ENCODE measurements around the gene MAML2.

Gene MAML2

GRCh38 chr11:95996621-95997235, 346.3 kb downstream of the MAML2 start:
- Histone ChIP-seq H3K36me3 (ENCODE audit: control insufficient read depth in 4 of 4, insufficient read depth in 4 of 4, low read length in 3 of 4) (no peaks in the 10 kb centered on the region), H3K4me1 (ENCODE audit: control extremely low read depth in 1 of 4, control insufficient read depth in 4 of 4, insufficient read depth in 4 of 4, low read length in 3 of 4) (no peaks in the 10 kb centered on the region), H3K9me3 (ENCODE audit: control extremely low read depth in 1 of 5, control insufficient read depth in 4 of 5, insufficient read depth in 2 of 5, low read depth in 1 of 5, low read length in 4 of 5) (no peaks in the 10 kb centered on the region), H3K27me3 (replicated peaks in 2 of 5; ENCODE audit: control insufficient read depth in 4 of 5, insufficient read depth in 5 of 5, low read length in 4 of 5) (no peaks in the 10 kb centered on the region), H3K27ac (ENCODE audit: insufficient read depth in 1 of 2, low read depth in 1 of 2, low read length in 2 of 2, poor library complexity in 1 of 2, severe bottlenecking in 2 of 2) (no peak overlapping the region), H3K4me3 (ENCODE audit: control insufficient read depth in 1 of 7, extremely low read depth in 1 of 7, insufficient read depth in 4 of 7, low read depth in 2 of 7, low read length in 6 of 7) (no peak overlapping the region)
- DNase-seq, result no peak
- WGBS (ENCODE audit: insufficient coverage), result 100% methylated on average over 1 of the region's 4 CpGs
- POLR2A ChIA-PET, result no interaction called here
- CTCF ChIA-PET, result no interaction called here

- Histone ChIP-seq H3K27me3 (replicated peaks in 2 of 5; ENCODE audit: control insufficient read depth in 4 of 5, insufficient read depth in 5 of 5, low read length in 4 of 5) (no peaks in the 10 kb centered on the region), H3K27ac (ENCODE audit: insufficient read depth in 1 of 2, low read depth in 1 of 2, low read length in 2 of 2, poor library complexity in 1 of 2, severe bottlenecking in 2 of 2) (no peak overlapping the region), H3K4me3 (ENCODE audit: control insufficient read depth in 1 of 7, extremely low read depth in 1 of 7, insufficient read depth in 4 of 7, low read depth in 2 of 7, low read length in 6 of 7) (no peak overlapping the region), H3K9me3 (ENCODE audit: control extremely low read depth in 1 of 5, control insufficient read depth in 4 of 5, insufficient read depth in 2 of 5, low read depth in 1 of 5, low read length in 4 of 5) (no peaks in the 10 kb centered on the region), H3K4me1 (ENCODE audit: control extremely low read depth in 1 of 4, control insufficient read depth in 4 of 4, insufficient read depth in 4 of 4, low read length in 3 of 4) (no peaks in the 10 kb centered on the region), H3K36me3 (ENCODE audit: control insufficient read depth in 4 of 4, insufficient read depth in 4 of 4, low read length in 3 of 4) (peaks cover 0 to 4% (median 0%) of the 10 kb centered on the region in 4 experiments)
- WGBS (ENCODE audit: insufficient coverage), result 87% methylated on average over 4 of the region's 4 CpGs
- POLR2A ChIA-PET, result no interaction called here
- no peak for DNase-seq
- CTCF ChIA-PET, result no interaction called here
Measured at GRCh38 chr11:95994329-95994728, 348.7 kb downstream of the MAML2 start.

GRCh38 chr11:95993438-95994298, 349.3 kb downstream of the MAML2 start:
- Histone ChIP-seq H3K4me3 (ENCODE audit: control insufficient read depth in 1 of 7, extremely low read depth in 1 of 7, insufficient read depth in 4 of 7, low read depth in 2 of 7, low read length in 6 of 7) (no peak overlapping the region), H3K27ac (ENCODE audit: insufficient read depth in 1 of 2, low read depth in 1 of 2, low read length in 2 of 2, poor library complexity in 1 of 2, severe bottlenecking in 2 of 2) (no peak overlapping the region), H3K9me3 (ENCODE audit: control extremely low read depth in 1 of 5, control insufficient read depth in 4 of 5, insufficient read depth in 2 of 5, low read depth in 1 of 5, low read length in 4 of 5) (no peaks in the 10 kb centered on the region), H3K36me3 (ENCODE audit: control insufficient read depth in 4 of 4, insufficient read depth in 4 of 4, low read length in 3 of 4) (peaks cover 0 to 4% (median 0%) of the 10 kb centered on the region in 4 experiments), H3K27me3 (replicated peaks in 2 of 5; ENCODE audit: control insufficient read depth in 4 of 5, insufficient read depth in 5 of 5, low read length in 4 of 5) (no peaks in the 10 kb centered on the region), H3K4me1 (ENCODE audit: control extremely low read depth in 1 of 4, control insufficient read depth in 4 of 4, insufficient read depth in 4 of 4, low read length in 3 of 4) (no peaks in the 10 kb centered on the region)
- no peak for DNase-seq
- ChIA-PET POLR2A (no interaction called here), CTCF (no interaction called here)
- WGBS (ENCODE audit: insufficient coverage), result 95% methylated on average over 6 of the region's 10 CpGs

- no peak for DNase-seq
- ChIA-PET POLR2A (no interaction called here), CTCF (no interaction called here)
- Histone ChIP-seq H3K36me3 (ENCODE audit: control insufficient read depth in 4 of 4, insufficient read depth in 4 of 4, low read length in 3 of 4) (peaks cover 0 to 4% (median 0%) of the 10 kb centered on the region in 4 experiments), H3K9me3 (ENCODE audit: control extremely low read depth in 1 of 5, control insufficient read depth in 4 of 5, insufficient read depth in 2 of 5, low read depth in 1 of 5, low read length in 4 of 5) (no peaks in the 10 kb centered on the region), H3K4me1 (ENCODE audit: control extremely low read depth in 1 of 4, control insufficient read depth in 4 of 4, insufficient read depth in 4 of 4, low read length in 3 of 4) (no peaks in the 10 kb centered on the region), H3K27ac (ENCODE audit: insufficient read depth in 1 of 2, low read depth in 1 of 2, low read length in 2 of 2, poor library complexity in 1 of 2, severe bottlenecking in 2 of 2) (no peak overlapping the region), H3K4me3 (ENCODE audit: control insufficient read depth in 1 of 7, extremely low read depth in 1 of 7, insufficient read depth in 4 of 7, low read depth in 2 of 7, low read length in 6 of 7) (no peak overlapping the region), H3K27me3 (replicated peaks in 2 of 5; ENCODE audit: control insufficient read depth in 4 of 5, insufficient read depth in 5 of 5, low read length in 4 of 5) (no peaks in the 10 kb centered on the region)
- WGBS (ENCODE audit: insufficient coverage), result no CpG with 5 or more reads among the region's 1 CpG
Measured at GRCh38 chr11:95991545-95991944, 351.4 kb downstream of the MAML2 start.

- H3K27ac ChIP-seq (ENCODE audit: insufficient read depth in 1 of 2, low read depth in 1 of 2, low read length in 2 of 2, poor library complexity in 1 of 2, severe bottlenecking in 2 of 2), result no peak overlapping the region
Measured at GRCh38 chr11:95991101-95991500, 351.9 kb downstream of the MAML2 start.

GRCh38 chr11:95989780-95990179, 353.2 kb downstream of the MAML2 start:
- CTCF ChIA-PET, result no interaction called here
- no CpG with 5 or more reads among the region's 1 CpG for WGBS (ENCODE audit: insufficient coverage)
- H3K4me1 ChIP-seq (ENCODE audit: control extremely low read depth in 1 of 4, control insufficient read depth in 4 of 4, insufficient read depth in 4 of 4, low read length in 3 of 4), result peaks cover 0 to 7% (median 0%) of the 10 kb centered on the region in 4 experiments

More at GRCh38 chr11:95991101-95991500, 351.9 kb downstream of the MAML2 start:
- H3K9me3 ChIP-seq (ENCODE audit: control extremely low read depth in 1 of 5, control insufficient read depth in 4 of 5, insufficient read depth in 2 of 5, low read depth in 1 of 5, low read length in 4 of 5), result no peaks in the 10 kb centered on the region
- DNase-seq, result no peak
- WGBS (ENCODE audit: insufficient coverage), result no CpG with 5 or more reads among the region's 1 CpG
- POLR2A ChIA-PET, result no interaction called here
- H3K4me1 ChIP-seq (ENCODE audit: control extremely low read depth in 1 of 4, control insufficient read depth in 4 of 4, insufficient read depth in 4 of 4, low read length in 3 of 4), result no peaks in the 10 kb centered on the region
- CTCF ChIA-PET, result no interaction called here
- H3K36me3 ChIP-seq (ENCODE audit: control insufficient read depth in 4 of 4, insufficient read depth in 4 of 4, low read length in 3 of 4), result peaks cover 0 to 4% (median 0%) of the 10 kb centered on the region in 4 experiments
- H3K27me3 ChIP-seq (replicated peaks in 2 of 5; ENCODE audit: control insufficient read depth in 4 of 5, insufficient read depth in 5 of 5, low read length in 4 of 5), result no peaks in the 10 kb centered on the region
- H3K4me3 ChIP-seq (ENCODE audit: control insufficient read depth in 1 of 7, extremely low read depth in 1 of 7, insufficient read depth in 4 of 7, low read depth in 2 of 7, low read length in 6 of 7), result no peak overlapping the region

GRCh38 chr11:95989076-95989605, 353.9 kb downstream of the MAML2 start:
- H3K4me3 ChIP-seq (ENCODE audit: control insufficient read depth in 1 of 7, extremely low read depth in 1 of 7, insufficient read depth in 4 of 7, low read depth in 2 of 7, low read length in 6 of 7), result no peak overlapping the region
- H3K9me3 ChIP-seq (ENCODE audit: control extremely low read depth in 1 of 5, control insufficient read depth in 4 of 5, insufficient read depth in 2 of 5, low read depth in 1 of 5, low read length in 4 of 5), result no peaks in the 10 kb centered on the region
- H3K4me1 ChIP-seq (ENCODE audit: control extremely low read depth in 1 of 4, control insufficient read depth in 4 of 4, insufficient read depth in 4 of 4, low read length in 3 of 4), result peaks cover 0 to 7% (median 0%) of the 10 kb centered on the region in 4 experiments
- no peak for DNase-seq
- ChIA-PET CTCF (no interaction called here), POLR2A (no interaction called here)
- H3K27me3 ChIP-seq (replicated peaks in 2 of 5; ENCODE audit: control insufficient read depth in 4 of 5, insufficient read depth in 5 of 5, low read length in 4 of 5), result no peaks in the 10 kb centered on the region
- 89% methylated on average over 1 of the region's 2 CpGs for WGBS (ENCODE audit: insufficient coverage)
- H3K36me3 ChIP-seq (ENCODE audit: control insufficient read depth in 4 of 4, insufficient read depth in 4 of 4, low read length in 3 of 4), result peaks cover 0 to 5% (median 1%) of the 10 kb centered on the region in 4 experiments
- H3K27ac ChIP-seq (ENCODE audit: insufficient read depth in 1 of 2, low read depth in 1 of 2, low read length in 2 of 2, poor library complexity in 1 of 2, severe bottlenecking in 2 of 2), result no peak overlapping the region

More at GRCh38 chr11:95989780-95990179, 353.2 kb downstream of the MAML2 start:
- Histone ChIP-seq H3K27me3 (replicated peaks in 2 of 5; ENCODE audit: control insufficient read depth in 4 of 5, insufficient read depth in 5 of 5, low read length in 4 of 5) (no peaks in the 10 kb centered on the region), H3K9me3 (ENCODE audit: control extremely low read depth in 1 of 5, control insufficient read depth in 4 of 5, insufficient read depth in 2 of 5, low read depth in 1 of 5, low read length in 4 of 5) (no peaks in the 10 kb centered on the region), H3K27ac (ENCODE audit: insufficient read depth in 1 of 2, low read depth in 1 of 2, low read length in 2 of 2, poor library complexity in 1 of 2, severe bottlenecking in 2 of 2) (no peak overlapping the region), H3K4me3 (ENCODE audit: control insufficient read depth in 1 of 7, extremely low read depth in 1 of 7, insufficient read depth in 4 of 7, low read depth in 2 of 7, low read length in 6 of 7) (no peak overlapping the region), H3K36me3 (ENCODE audit: control insufficient read depth in 4 of 4, insufficient read depth in 4 of 4, low read length in 3 of 4) (peaks cover 0 to 4% (median 1%) of the 10 kb centered on the region in 4 experiments)
- no peak for DNase-seq
- POLR2A ChIA-PET, result no interaction called here
